ENCODE measurements around the gene SP4.

DNA sequence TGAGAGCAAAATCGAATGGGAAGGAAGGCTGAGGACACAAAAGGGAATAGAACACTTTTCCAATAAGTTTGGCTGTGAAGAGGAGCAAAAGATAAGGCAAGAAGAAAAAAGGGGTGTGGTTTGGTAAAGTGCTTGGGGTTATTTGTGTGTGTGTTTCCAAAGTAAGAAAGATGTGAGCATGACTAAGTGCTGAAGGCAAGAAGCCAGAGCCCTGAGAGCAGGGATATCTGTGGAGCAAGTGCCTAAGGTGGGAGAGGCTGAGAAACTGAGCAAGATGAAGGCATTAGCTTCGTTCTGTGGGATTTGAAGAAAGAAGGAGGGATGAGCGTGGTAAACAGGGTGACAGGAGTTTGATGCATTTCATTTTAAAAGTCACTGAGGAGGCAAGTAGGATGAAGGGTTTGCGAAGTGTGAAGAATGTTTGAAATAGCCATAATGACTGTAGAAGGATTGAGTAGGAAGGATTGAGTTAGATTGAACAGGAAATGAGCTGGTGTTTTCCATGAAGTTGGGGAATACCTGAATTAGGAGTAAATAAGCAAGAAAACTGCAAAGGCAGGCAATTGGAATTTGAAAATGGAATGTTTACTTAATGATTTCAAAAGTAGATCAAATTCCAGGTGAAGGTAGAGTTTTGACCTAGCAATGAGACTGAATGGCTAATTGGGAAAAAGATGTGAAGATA, 19.9 kb upstream of the SP4 start:
- TF ChIP-seq, protein P1, sequence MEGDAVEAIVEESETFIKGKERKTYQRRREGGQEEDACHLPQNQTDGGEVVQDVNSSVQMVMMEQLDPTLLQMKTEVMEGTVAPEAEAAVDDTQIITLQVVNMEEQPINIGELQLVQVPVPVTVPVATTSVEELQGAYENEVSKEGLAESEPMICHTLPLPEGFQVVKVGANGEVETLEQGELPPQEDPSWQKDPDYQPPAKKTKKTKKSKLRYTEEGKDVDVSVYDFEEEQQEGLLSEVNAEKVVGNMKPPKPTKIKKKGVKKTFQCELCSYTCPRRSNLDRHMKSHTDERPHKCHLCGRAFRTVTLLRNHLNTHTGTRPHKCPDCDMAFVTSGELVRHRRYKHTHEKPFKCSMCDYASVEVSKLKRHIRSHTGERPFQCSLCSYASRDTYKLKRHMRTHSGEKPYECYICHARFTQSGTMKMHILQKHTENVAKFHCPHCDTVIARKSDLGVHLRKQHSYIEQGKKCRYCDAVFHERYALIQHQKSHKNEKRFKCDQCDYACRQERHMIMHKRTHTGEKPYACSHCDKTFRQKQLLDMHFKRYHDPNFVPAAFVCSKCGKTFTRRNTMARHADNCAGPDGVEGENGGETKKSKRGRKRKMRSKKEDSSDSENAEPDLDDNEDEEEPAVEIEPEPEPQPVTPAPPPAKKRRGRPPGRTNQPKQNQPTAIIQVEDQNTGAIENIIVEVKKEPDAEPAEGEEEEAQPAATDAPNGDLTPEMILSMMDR (IDR thresholded peaks at IDR 0.05): no peak
- no peak for TF ChIP-seq POLR2A (IDR thresholded peaks at IDR 0.05)

Data from right lobe of liver (tissue), 4 donors.